ENCODE results near the gene AGK. TPM values are rescaled to one million over a fixed set of nuclear protein-coding genes. Genes with fewer than 3 reads are reported as not detected.
A peak's percentile ranks its signal among the peaks of the same experiment; 100 is the strongest.

AGK gene
- polyA plus RNA-seq, 3 donors: 35.3 to 45.1 (median 38.4) TPM

GRCh38 chr7:141691961-141692360 lies 140.8 kb downstream of the AGK start:
- DNase-seq (ENCODE audit: extremely low read depth in 1 of 11, low read depth in 9 of 11, low spot score in 4 of 11): no peak

DNA sequence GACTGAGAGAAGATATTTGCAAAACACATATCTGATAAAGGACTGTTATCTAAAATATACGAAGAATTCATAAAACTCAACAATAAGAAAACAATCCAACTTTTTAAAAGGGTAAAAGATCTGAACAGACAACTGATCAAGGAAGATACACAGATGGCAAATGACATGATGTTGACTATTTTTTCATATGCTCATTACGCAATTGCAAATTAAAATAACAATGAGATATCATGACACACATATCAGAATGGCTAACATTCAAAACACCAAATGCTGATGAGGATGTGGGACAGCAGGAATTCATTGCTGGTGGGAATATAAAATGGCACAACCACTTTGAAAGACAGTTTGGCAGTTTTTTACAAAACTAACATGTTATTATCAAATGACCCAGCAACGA lies 141.9 kb downstream of the AGK start:
- DNase-seq (ENCODE audit: extremely low read depth in 1 of 11, low read depth in 9 of 11, low spot score in 4 of 11): no peak

DNA sequence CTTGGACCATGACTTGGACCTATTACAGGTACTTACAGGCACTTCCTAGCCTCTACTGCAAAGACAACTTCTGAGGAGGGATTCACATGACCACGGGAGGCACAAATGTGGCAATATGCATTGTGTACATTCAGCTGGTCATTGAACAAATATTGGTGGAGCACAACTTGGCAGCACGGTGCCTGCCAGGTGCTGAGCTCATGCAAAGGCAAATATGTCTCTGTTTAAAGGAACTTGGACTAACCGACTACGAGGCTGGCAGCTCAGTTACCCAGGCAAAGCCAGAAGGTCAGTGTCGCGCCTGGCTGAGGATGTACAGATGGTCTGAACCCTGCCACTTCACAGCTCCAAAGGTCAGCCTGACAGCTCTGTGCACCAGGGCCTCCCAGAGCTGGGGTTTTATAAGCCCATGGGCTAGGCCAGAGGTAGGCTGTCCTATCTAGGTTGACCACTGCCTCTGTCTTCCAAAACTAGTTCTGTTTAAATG lies 144.6 kb downstream of the AGK start:
- DNase-seq (ENCODE audit: extremely low read depth in 1 of 11, low read depth in 9 of 11, low spot score in 4 of 11): no peak

GRCh38 chr7:141696348-141696747 lies 145.1 kb downstream of the AGK start:
- DNase-seq (ENCODE audit: extremely low read depth in 1 of 11, low read depth in 9 of 11, low spot score in 4 of 11): no peak

DNA sequence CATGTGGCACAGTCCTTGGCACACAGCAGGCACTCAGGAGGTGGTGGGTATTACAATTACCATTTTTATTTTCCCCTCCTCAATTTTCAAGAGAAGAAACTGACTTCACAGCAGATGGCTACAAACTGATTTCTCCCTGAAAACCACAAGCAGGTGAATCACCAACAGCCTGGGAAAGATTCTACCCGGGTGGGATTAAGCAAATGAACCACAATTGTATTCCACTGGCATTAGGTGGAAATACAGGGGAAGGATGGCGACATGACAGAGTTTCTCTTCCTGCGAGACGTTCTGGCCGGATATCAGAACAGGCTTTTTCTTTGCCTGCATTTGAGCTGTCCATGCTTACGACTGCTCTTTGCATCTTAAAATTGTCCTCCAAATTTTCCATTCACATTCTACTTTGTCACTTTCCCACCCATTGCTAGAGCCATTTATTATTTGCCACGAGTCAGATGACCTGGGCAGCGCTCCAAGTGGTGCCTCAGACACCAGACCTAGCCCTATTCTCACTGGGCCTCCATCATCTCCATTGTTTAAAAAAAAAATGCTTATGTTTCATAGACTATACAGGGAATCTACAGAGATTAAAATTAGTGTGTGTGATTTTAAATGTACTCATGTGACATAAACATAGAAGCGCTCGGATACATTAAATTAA lies 146.1 kb downstream of the AGK start:
- DNase-seq (ENCODE audit: extremely low read depth in 1 of 11, low read depth in 9 of 11, low spot score in 4 of 11): no peak

- DNase-seq (ENCODE audit: extremely low read depth in 1 of 11, low read depth in 9 of 11, low spot score in 4 of 11): no peak
Measured at GRCh38 chr7:141698247-141699015, 147.2 kb downstream of the AGK start.

- no peak for DNase-seq (ENCODE audit: extremely low read depth in 1 of 11, low read depth in 9 of 11, low spot score in 4 of 11)
Measured at GRCh38 chr7:141699860-141700259, 148.7 kb downstream of the AGK start.

DNA sequence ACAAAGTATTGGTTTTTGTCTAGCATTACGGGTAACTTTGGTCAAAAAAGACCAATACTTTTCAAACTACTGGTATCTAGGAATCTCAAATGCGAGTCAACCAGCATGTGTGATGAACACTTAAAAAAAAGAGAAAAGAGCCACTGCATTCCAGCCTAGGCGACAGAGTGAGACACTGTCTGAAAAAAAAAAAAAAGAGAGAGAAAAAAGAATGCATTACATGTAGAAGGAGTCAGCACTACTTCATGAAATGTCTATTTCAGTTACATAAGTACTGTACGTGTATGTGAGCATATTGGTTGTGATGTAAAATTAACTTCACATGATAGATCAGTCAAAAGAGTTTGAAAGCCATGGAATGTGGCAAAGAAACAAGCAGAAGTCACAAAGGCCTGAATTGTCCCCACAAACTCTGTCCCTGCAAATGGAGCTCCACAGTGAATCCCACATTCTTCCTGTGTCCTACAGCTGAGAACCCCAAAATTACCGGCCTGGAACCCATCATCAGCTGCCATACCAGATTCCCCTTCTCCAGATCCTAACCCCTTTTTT lies 149.2 kb downstream of the AGK start:
- no peak for DNase-seq (ENCODE audit: extremely low read depth in 1 of 11, low read depth in 9 of 11, low spot score in 4 of 11)

DNA sequence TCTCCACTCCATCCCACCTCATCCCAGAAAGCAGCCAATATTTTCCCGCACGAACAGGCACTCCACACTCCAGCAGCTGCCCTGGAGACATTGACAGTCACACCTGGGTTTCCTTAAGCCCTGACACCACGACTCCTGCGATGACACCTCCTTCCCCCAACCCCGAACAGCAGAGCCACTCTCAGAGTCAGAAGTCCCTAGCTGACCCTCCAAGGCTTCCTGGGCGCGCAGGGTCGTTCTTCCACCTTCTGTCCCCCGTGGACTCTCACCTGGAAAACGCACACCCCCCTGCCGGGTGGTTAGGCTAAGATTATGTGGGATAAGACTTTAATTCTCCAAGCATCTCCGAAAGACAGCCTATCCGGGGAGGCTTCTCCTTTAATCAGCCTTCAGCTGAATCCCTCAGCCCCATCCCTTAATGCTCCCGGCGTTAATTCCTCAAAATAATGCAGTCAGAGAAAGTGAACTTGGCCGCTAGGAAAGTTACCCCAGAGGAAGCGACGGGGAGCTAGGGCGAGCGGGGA lies 149.7 kb downstream of the AGK start:
- peak in 1 of 11 donors; percentile 14 for DNase-seq (ENCODE audit: extremely low read depth in 1 of 11, low read depth in 9 of 11, low spot score in 4 of 11)

DNA sequence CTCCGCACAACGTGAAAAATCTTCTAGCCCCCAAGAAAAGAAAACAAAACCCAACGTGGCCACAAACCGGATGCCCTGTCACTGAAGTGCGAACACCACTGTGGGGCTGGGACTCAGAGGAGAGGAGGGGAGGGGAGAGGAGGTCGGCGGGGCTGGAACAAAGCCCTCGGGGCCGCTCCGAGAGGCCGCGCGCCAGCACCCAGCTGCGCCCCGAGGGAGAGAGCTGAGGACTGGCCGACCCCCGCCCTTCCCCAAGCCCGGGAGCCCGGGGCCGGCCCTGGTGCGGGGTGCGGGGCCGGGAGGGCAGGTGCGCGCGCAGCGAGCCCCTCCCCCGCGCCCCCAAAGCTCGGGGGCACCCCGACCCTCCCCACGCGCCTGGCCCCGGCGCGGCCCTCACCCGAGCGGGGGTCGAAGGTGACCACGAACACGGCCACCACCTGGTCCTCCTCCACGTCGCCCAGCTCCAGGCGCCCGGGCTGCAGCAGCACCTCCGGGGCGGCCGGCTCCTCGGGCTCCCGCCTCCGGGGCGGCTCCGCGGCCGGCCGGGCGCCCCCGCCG lies 150.4 kb downstream of the AGK start:
- peak in 3 of 11 donors; percentile 20 to 40 (median 35) for DNase-seq (ENCODE audit: extremely low read depth in 1 of 11, low read depth in 9 of 11, low spot score in 4 of 11)

GRCh38 chr7:141702047-141702567 lies 150.9 kb downstream of the AGK start, which contains the start of gene DENND11:
TSS of gene DENND11 (minus strand) at chr7:141702166. CDS start at chr7:141702153, 13 bp downstream.
- DNase-seq (ENCODE audit: extremely low read depth in 1 of 11, low read depth in 9 of 11, low spot score in 4 of 11): peak in 3 of 11 donors; percentile 32 to 41 (median 36)

DNA sequence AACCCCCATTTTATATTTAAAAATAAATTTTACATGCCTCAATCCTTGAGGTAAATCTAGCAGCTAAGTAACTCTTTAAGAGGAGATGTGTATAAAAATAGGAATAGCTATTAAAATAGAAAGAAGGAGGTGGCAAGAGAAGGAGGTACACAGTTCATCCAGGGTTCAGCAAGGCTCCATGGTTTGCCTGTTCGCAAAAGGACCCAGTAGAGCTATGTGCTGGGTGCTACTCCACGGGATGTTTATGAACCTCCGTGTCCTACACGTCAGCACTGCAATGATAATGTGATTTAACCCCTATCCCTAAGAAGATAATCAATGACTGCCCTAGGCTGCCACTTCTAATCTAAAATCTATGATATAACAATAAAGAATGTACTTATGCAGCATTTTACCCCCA lies 151.7 kb downstream of the AGK start:
- no peak for DNase-seq (ENCODE audit: extremely low read depth in 1 of 11, low read depth in 9 of 11, low spot score in 4 of 11)

DNA sequence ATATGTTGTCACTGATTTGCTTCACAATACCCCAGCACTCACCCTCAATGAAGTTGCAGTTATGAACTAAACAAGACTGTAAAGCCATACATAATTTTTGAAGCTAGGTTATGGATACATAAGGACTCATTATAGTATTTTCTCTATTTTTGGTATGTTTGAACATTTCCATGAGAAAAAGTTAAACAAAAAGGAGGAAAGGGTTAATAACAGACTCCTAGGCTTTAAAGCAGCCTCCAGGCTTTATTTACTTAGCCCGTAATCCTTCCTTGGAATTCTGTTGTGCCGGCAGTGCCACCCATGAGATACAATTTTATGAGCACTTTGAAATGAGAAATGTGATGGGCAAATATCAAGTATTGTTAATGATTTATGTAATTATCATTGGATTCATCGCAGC lies 152.9 kb downstream of the AGK start:
- no peak for DNase-seq (ENCODE audit: extremely low read depth in 1 of 11, low read depth in 9 of 11, low spot score in 4 of 11)

DNA sequence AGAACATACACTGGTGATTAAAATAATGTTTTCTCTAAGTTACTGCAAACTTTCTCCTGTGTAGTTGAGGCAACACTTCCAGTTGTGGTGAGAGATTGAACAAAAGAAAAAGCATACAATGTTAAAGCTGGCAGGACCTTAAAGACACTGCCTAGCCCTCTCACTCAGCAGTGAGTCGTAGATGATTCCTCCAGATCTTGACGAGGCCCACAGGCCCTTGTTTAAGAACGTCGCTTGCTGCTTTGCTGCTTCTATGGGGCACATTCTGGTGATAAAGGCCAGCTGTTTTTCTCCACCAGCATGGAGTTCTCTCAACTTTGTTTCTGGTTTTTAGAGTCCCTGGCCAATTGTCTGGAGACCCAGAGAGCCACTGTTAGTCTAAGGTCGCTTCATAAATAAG lies 153.5 kb downstream of the AGK start:
- DNase-seq (ENCODE audit: extremely low read depth in 1 of 11, low read depth in 9 of 11, low spot score in 4 of 11): peak in 1 of 11 donors; percentile 5

Other genes with a start within 250 kb of the AGK start
- 10 to 100 TPM; 25.4 to 32.6 (median 28.7) TPM for gene DENND11, start 150.8 kb downstream of the AGK start, polyA plus RNA-seq (ENCODE audit: insufficient read length in 3 of 3)
- gene WEE2, start 156.9 kb downstream of the AGK start, polyA plus RNA-seq (ENCODE audit: insufficient read length in 3 of 3): under 1 TPM; 0.10 to 0.33 (median 0.17) TPM
- 100 to 1,000 TPM; 119 to 154 (median 136) TPM for gene SSBP1, start 186.9 kb downstream of the AGK start, polyA plus RNA-seq (ENCODE audit: insufficient read length in 3 of 3)
- under 1 TPM; 0.65 to 0.92 (median 0.82) TPM for gene TAS2R3, start 212.7 kb downstream of the AGK start, polyA plus RNA-seq (ENCODE audit: insufficient read length in 3 of 3)
- gene TAS2R4, start 225.3 kb downstream of the AGK start, polyA plus RNA-seq (ENCODE audit: insufficient read length in 3 of 3): 1 to 10 TPM; 1.6 to 5.4 (median 1.6) TPM
- gene TAS2R5, start 238.8 kb downstream of the AGK start, polyA plus RNA-seq (ENCODE audit: insufficient read length in 3 of 3): 1 to 10 TPM; 3.0 to 9.8 (median 3.4) TPM